Measurements from ENCODE around the gene AXL.

- TF ChIP-seq CTCF (IDR thresholded peaks at IDR 0.05) (no peak), POLR2A (IDR thresholded peaks at IDR 0.05) (no peak)
Measured at GRCh38 chr19:41172297-41173164, 46.5 kb upstream of the AXL start.

All from Peyer's patch (tissue), 4 donors.